Small intestine (tissue), 7 donors: ENCODE measurements around the gene YIF1B. TPM values are rescaled to one million over a fixed set of nuclear protein-coding genes. Genes with fewer than 3 reads are reported as not detected.
A peak's percentile ranks its signal among the peaks of the same experiment; 100 is the strongest.

Experiments used
- DNase-seq, 2 donors: peaks; one replicate each; pipeline versions ENCODE4 v3.0.0 to v3.0.0-alpha.2; 2013
- FAIRE-seq: peaks from 2 replicates; lab custom pipeline; 2012; peaks lifted over from hg19 to GRCh38; lab: Jason Lieb, UNC
- H3K27ac ChIP-seq, 3 donors: one replicate each; pipeline ENCODE4 v1.5.1; 2013; ENCODE audit warnings: low read length in 2 of 3, mild to moderate bottlenecking in 2 of 3, control low read depth in 1 of 3, inconsistent platforms in 1 of 3, low read depth in 1 of 3, moderate library complexity in 1 of 3
- H3K27me3 ChIP-seq, 3 donors: one replicate each; pipeline ENCODE4 v1.6.1; 2013; ENCODE audit warnings: low read length in 3 of 3, inconsistent platforms in 1 of 3; ENCODE audit not compliant: control insufficient read depth in 3 of 3, insufficient read depth in 3 of 3
- H3K36me3 ChIP-seq, 3 donors: one replicate each; pipeline ENCODE4 v1.6.1; 2013; ENCODE audit warnings: low read length in 3 of 3, inconsistent platforms in 1 of 3, low read depth in 1 of 3, mild to moderate bottlenecking in 1 of 3, moderate library complexity in 1 of 3; ENCODE audit not compliant: control insufficient read depth in 3 of 3, insufficient read depth in 2 of 3
- H3K4me1 ChIP-seq, 3 donors: one replicate each; pipeline ENCODE4 v1.6.1; 2013; ENCODE audit warnings: low read length in 2 of 3, inconsistent platforms in 1 of 3, low read depth in 1 of 3, mild to moderate bottlenecking in 1 of 3, moderate library complexity in 1 of 3; ENCODE audit not compliant: control insufficient read depth in 3 of 3, insufficient read depth in 2 of 3
- H3K4me3 ChIP-seq, 3 donors: one replicate each; pipeline ENCODE4 v1.5.1; 2013; ENCODE audit warnings: low read length in 3 of 3, control low read depth in 1 of 3, inconsistent platforms in 1 of 3, low read depth in 1 of 3, mild to moderate bottlenecking in 1 of 3, moderate library complexity in 1 of 3
- H3K9me3 ChIP-seq, 2 donors: one replicate each; pipeline ENCODE4 v1.6.1; 2013; ENCODE audit warnings: low read depth in 1 of 2, low read length in 1 of 2; ENCODE audit not compliant: control insufficient read depth in 2 of 2, insufficient read depth in 1 of 2
- WGBS, 3 donors: extraction: QIAGEN DNeasy Blood & Tissue Kit; methylation state at CpG; one replicate each; pipeline ENCODE4 v1.1.7; 2013; 5-methylcytosine and 5-hydroxymethylcytosine counted together
- polyA plus RNA-seq, 4 donors: library from polyadenylated mRNA; stranded (reverse) in 3 of 4; unstranded in 1 of 4; fragments of 200-250 nt in 3 of 4; fragments of 120-200 nt in 1 of 4; gene quantifications; one replicate each; pipeline versions ENCODE4 v1.2.1 to v1.2.3, GENCODE V29; 2013
- donor health status: healthy with polysubstance abuse.
- donor health status: control.
- donor health status: control.
- donor health status: Bipolar disorder and iron deficiency.
- donor health status: healthy.

YIF1B gene
- polyA plus RNA-seq, 4 donors = 13.0 to 73.1 (median 16.6) TPM

- Histone ChIP-seq H3K27ac (peak overlapping the region in 1 of 3 donors; percentile 12), H3K4me3 (no peak overlapping the region), H3K27me3 (no peaks in the 10 kb centered on the region), H3K4me1 (peaks cover 0 to 69% (median 4%) of the 10 kb centered on the region in 3 donors), H3K36me3 (peaks cover 0 to 22% (median 0%) of the 10 kb centered on the region in 3 donors), H3K9me3 (no peaks in the 10 kb centered on the region)
- no peak for FAIRE-seq
- WGBS, 3 donors = 63 to 82% (median 82%) methylated on average over 5 of the region's 5 CpGs
- no peak for DNase-seq
Observed at GRCh38 chr19:38270587-38271167, 45.1 kb downstream of the YIF1B start.

- H3K27me3 ChIP-seq = no peaks in the 10 kb centered on the region
- FAIRE-seq = no peak
- peaks cover 0 to 13% (median 0%) of the 10 kb centered on the region in 3 donors for H3K36me3 ChIP-seq
- WGBS, 3 donors = 30 to 77% (median 41%) methylated on average over 8 of the region's 8 CpGs
- H3K9me3 ChIP-seq = no peaks in the 10 kb centered on the region
- peak overlapping the region; percentile 89 to 100 (median 94) for H3K27ac ChIP-seq
- peak overlapping the region in 1 of 3 donors; percentile 87 for H3K4me3 ChIP-seq
- peaks cover 2 to 61% (median 3%) of the 10 kb centered on the region in 3 donors for H3K4me1 ChIP-seq
- DNase-seq = peak; percentile 27 to 68
Observed at GRCh38 chr19:38268539-38268938, 47.2 kb downstream of the YIF1B start.

- Histone ChIP-seq H3K9me3 (no peaks in the 10 kb centered on the region), H3K4me3 (peak overlapping the region in 2 of 3 donors; percentile 56 to 87), H3K36me3 (peaks cover 0 to 13% (median 0%) of the 10 kb centered on the region in 3 donors), H3K27me3 (no peaks in the 10 kb centered on the region), H3K4me1 (peaks cover 2 to 62% (median 3%) of the 10 kb centered on the region in 3 donors), H3K27ac (peak overlapping the region; percentile 89 to 100 (median 94))
- 16 to 56% (median 29%) methylated on average over 12 of the region's 12 CpGs for WGBS, 3 donors
- no peak for FAIRE-seq
- DNase-seq = peak; percentile 40 to 48
Observed at GRCh38 chr19:38267761-38268483, 47.8 kb downstream of the YIF1B start.

- DNase-seq = peak; percentile 75 to 86
- Histone ChIP-seq H3K4me1 (peaks cover 2 to 62% (median 3%) of the 10 kb centered on the region in 3 donors), H3K9me3 (no peaks in the 10 kb centered on the region), H3K27ac (peak overlapping the region; percentile 89 to 100 (median 94)), H3K36me3 (peaks cover 0 to 13% (median 0%) of the 10 kb centered on the region in 3 donors), H3K27me3 (no peaks in the 10 kb centered on the region), H3K4me3 (peak overlapping the region in 2 of 3 donors; percentile 56 to 87)
- WGBS, 3 donors = 17 to 58% (median 41%) methylated on average over 12 of the region's 12 CpGs
- FAIRE-seq = no peak
Observed at GRCh38 chr19:38266981-38267597, 48.7 kb downstream of the YIF1B start.

- Histone ChIP-seq H3K27me3 (no peaks in the 10 kb centered on the region), H3K36me3 (peaks cover 0 to 13% (median 0%) of the 10 kb centered on the region in 3 donors), H3K4me1 (peaks cover 0 to 58% (median 3%) of the 10 kb centered on the region in 3 donors), H3K4me3 (peak overlapping the region; percentile 56 to 87 (median 68)), H3K9me3 (no peaks in the 10 kb centered on the region), H3K27ac (peak overlapping the region; percentile 89 to 100 (median 94))
- 10 to 65% (median 33%) methylated on average over 12 of the region's 12 CpGs for WGBS, 3 donors
- DNase-seq = peak in 1 of 2 donors; percentile 50
- no peak for FAIRE-seq
Observed at GRCh38 chr19:38265921-38266429, 49.8 kb downstream of the YIF1B start.

- peak overlapping the region; percentile 89 to 100 (median 94) for H3K27ac ChIP-seq
- WGBS, 3 donors = 6 to 39% (median 17%) methylated on average over 14 of the region's 14 CpGs
- H3K36me3 ChIP-seq = peaks cover 0 to 8% (median 0%) of the 10 kb centered on the region in 3 donors
- H3K4me3 ChIP-seq = peak overlapping the region; percentile 56 to 87 (median 68)
- no peaks in the 10 kb centered on the region for H3K9me3 ChIP-seq
- FAIRE-seq = no peak
- peaks cover 0 to 54% (median 3%) of the 10 kb centered on the region in 3 donors for H3K4me1 ChIP-seq
- DNase-seq = peak; percentile 69 to 78
- no peaks in the 10 kb centered on the region for H3K27me3 ChIP-seq
Observed at GRCh38 chr19:38265213-38265861, 50.4 kb downstream of the YIF1B start.

GRCh38 chr19:38264486-38265212 is 51.1 kb downstream of the YIF1B start, which contains the start of gene SPINT2:
Gene SPINT2, plus strand, starts transcription at chr19:38264573. Its CDS starts 320 bp downstream, at chr19:38264893.
- Histone ChIP-seq H3K27ac (peak within 1 kb of the TSS; percentile 90 to 100 (median 94)), H3K27me3 (no peaks in the 10 kb centered on the region), H3K4me1 (peaks cover 0 to 48% (median 3%) of the 10 kb centered on the region in 3 donors), H3K4me3 (peak within 1 kb of the TSS; percentile 56 to 87 (median 68)), H3K9me3 (no peaks in the 10 kb centered on the region), H3K36me3 (peaks cover 0 to 7% (median 0%) of the 10 kb centered on the region in 3 donors)
- 1 to 6% (median 1%) methylated on average over 69 to 78 of the region's 78 CpGs for WGBS, 3 donors
- FAIRE-seq = no peak
- DNase-seq = no peak
